GM13976 (cell line): ENCODE measurements around the gene SPTBN5.

Experiments used
- DNase-seq: peaks from one replicate; pipeline ENCODE4 v3.0.0; 2012; ENCODE audit warnings: low spot score
- in situ Hi-C: fragments of 300-500 bp; cut with MboI; formaldehyde crosslinking; loops from one replicate; pipeline ENCODE4 v1.12.0; 2022; ENCODE audit warnings: low sequenced_read_pairs, mixed read lengths, inconsistent platforms; ENCODE audit not compliant: unreplicated experiment
- TF ChIP-seq, protein P1 (sequence below): IDR thresholded peaks from 2 replicates; pipeline ENCODE4 v1.5.1; 2012; ENCODE audit warnings: borderline replicate concordance, mild to moderate bottlenecking; ENCODE audit not compliant: insufficient read depth; ENCODE audit errors: extremely low read depth, missing control alignments, control extremely low read depth

Gene SPTBN5

DNA sequence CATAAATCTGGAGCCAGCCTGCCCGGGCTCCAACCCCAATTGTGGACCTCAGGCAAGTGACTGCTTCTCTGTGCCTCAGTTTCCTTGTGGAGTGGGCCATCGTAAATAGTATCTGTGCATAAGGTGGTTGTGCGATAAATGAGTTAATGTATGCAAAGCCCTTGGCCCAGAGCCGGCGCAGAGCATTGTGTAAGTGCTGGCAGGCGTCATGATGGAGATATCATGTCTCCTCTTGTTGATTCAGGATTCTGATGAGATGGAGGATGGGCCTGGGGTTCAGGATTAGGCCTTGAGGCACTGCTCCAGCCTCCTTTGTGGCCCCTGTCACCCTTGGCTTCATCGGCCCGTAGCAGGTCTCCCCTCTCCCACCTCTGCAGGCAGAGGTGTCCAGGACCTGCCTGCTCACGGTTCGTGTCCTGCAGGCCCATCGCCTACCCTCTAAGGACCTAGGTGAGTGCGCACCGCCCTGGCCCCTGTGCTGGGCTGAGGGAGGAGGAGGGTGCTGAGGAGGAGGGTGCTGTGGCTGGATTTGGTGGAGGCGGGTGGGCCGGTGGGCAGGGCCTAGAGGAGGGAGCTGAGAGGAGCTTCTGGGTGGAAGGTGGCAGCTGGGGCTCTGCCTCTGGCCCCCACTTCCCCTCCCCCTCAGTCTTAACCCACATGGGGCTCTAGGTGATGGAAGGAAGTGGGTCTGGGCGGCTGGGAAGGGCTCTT, 53.9 kb downstream of the SPTBN5 start:
- TF ChIP-seq, protein P1, sequence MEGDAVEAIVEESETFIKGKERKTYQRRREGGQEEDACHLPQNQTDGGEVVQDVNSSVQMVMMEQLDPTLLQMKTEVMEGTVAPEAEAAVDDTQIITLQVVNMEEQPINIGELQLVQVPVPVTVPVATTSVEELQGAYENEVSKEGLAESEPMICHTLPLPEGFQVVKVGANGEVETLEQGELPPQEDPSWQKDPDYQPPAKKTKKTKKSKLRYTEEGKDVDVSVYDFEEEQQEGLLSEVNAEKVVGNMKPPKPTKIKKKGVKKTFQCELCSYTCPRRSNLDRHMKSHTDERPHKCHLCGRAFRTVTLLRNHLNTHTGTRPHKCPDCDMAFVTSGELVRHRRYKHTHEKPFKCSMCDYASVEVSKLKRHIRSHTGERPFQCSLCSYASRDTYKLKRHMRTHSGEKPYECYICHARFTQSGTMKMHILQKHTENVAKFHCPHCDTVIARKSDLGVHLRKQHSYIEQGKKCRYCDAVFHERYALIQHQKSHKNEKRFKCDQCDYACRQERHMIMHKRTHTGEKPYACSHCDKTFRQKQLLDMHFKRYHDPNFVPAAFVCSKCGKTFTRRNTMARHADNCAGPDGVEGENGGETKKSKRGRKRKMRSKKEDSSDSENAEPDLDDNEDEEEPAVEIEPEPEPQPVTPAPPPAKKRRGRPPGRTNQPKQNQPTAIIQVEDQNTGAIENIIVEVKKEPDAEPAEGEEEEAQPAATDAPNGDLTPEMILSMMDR, result no peak

DNA sequence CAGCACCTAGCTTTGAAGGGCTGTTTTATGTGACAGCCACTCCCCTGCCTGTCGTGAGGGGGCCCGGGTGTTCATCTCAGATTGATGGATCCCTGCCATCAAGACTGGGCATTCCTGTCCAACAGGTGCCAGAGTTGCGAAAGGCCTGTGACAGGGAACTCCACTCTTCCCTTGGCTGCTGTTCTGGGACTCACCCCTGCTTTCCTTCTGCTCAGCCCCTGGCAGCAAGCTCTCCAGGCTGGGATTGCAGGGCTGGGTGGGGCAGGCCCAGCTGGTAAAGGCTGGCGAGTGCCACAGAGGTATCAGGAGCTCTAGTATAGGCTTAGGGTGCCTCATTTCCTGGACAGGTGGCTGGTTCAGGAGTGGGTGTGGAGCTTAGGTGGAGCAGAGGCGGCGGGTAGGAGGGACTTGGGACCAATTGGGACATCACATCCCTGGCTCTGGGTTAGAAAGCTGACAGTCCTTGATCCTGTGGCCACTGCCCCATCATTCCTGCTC, 55.4 kb downstream of the SPTBN5 start, which contains the start of gene PLA2G4B:
PLA2G4B (plus strand) TSS at position 448 of the 498 bp plus-strand sequence. CDS start 67 bp downstream, outside the sequence.
- in situ Hi-C loops, result no loop called here
- TF ChIP-seq, protein P1, result no peak
- no peak for DNase-seq

More for the DNA sequence above, 53.9 kb downstream of the SPTBN5 start:
- in situ Hi-C loops, result no loop called here
- no peak for DNase-seq

DNA sequence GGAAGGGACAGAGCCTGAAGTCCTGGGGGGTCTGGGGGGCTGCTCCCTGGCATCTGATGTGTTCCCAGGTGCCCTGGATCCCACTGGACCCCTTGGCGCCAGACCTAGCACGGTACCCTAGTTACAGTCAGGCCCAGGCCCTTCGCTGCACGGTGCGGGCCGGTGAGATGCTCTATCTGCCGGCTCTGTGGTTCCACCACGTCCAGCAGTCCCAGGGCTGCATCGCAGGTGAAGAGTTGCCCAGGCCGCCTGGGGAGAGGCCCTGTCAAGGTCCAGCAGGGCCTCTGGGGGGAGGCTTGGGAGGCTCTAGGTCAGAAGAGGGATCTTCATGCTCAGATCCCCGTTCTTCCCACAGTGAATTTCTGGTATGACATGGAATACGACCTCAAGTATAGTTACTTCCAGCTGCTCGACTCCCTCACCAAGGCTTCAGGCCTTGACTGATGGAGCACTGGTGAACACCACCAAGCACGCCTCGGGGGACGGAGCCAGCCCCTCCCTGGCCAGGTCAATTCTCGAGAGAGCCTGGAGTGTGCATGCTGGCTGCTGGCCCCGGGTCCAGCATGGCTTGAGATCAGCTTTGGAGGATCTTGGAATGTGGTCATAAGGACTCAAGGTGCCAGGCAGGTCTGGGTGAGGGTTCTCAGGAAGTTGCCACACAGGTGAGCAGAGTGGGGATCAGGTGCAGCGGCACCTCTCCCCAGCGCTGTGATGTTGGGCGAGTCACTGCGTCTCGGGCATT, 57.0 kb downstream of the SPTBN5 start:
- in situ Hi-C loops, result no loop called here
- no peak for DNase-seq
- TF ChIP-seq, protein P1, result no peak

DNA sequence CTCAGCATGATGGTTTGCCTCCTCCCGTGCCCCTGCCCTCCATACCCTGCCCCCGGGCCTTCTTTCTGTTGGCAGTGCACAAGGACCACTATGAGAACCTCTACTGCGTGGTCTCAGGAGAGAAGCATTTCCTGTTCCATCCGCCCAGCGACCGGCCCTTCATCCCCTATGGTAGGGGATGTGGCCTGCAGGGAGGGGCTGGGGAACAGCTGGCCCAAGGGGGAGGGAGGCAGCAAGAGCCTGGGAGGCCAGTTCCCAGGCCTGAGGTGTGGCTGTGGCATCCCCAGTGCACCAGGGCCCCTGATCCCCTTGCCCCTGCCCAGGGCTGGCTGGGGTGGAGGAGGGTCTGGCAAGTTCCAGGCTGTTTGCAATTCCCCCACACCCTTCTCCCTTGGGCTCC, 57.8 kb downstream of the SPTBN5 start:
- TF ChIP-seq, protein P1, result no peak
- DNase-seq, result no peak
- in situ Hi-C loops, result no loop called here

DNA sequence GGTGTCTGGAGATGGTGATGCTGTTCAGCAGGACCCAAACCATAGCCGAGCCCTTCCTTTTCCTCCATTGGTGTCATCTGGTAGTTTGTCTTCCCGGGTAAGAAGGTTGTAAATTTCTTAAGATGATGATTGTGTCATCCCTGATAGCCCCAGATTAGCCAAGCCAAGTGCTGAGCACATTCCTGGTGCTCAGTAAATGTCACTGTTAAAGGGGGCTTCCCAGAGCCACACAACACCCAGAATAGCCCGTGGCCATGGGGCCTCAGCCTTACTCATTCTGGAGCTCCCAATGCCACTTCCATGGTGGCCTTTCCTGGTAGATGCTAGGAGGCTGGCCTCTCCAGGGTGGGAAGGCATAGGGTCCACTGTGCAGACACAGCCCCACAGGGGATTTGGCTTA, 59.8 kb downstream of the SPTBN5 start:
- DNase-seq, result no peak
- TF ChIP-seq, protein P1, result no peak
- in situ Hi-C loops, result no loop called here

DNA sequence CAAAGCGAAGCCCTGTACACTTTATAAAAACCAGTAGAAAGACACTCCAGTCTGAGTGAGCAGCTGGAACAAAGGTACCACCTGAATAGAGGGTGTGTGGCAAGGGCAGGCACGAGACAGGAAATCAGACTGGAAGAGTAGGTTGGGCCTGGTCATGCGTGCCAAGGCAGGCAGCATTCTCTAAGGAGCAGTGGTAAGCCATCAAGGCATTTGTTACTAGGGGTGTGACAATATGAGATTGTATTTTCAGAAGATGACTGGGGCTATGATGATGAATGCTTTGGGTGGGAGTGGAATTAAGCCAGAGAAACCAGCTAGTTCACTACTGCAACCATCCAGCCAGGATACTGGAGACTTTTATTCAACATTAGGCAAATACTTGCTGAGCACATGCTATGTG, 61.0 kb downstream of the SPTBN5 start:
- in situ Hi-C loops, result no loop called here
- no peak for DNase-seq
- TF ChIP-seq, protein P1, result no peak
